Measurements from ENCODE around the gene VWC2.

Gene VWC2

DNA sequence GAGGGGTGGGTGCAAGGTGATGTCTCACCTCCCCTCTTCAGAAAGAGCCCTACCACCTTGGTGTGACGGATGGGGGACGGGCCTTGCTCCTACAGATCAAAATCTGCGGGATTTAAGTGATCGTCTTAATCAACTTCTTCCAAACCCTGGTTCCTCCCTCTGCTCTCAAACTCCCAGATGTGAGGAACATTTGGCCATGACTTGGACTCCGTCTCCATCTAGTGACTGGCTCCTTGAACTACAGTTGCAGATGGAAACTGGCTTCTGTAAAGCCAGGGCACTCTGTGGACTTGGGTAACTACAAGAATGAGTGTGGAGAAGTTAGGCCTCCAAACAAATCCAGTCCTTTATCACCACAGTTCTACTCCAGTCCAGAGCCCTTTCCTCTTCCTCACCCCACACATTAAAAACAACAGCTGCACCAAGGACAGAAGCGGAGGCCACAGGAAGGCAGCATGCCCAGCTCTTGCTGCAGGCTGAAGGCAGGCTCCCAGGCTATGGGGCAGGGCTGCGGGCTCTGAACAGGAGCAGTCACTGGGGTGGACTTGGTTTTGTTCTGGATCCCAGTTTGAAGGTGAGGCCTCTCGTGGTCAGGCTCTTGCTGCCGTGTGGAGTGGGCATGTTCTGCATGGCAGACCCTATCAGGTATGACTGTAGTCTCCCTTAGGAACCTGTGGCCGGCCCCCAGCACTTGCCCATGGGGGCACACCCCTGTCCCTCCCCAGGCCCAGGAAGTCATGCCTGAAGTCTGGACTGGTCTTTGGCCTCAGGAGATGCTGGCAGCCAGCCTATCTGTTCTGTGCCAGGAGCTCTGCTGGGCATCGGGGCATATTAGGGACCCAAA, 79.4 kb downstream of the VWC2 start:
- peak; percentile 14 for DNase-seq

DNA sequence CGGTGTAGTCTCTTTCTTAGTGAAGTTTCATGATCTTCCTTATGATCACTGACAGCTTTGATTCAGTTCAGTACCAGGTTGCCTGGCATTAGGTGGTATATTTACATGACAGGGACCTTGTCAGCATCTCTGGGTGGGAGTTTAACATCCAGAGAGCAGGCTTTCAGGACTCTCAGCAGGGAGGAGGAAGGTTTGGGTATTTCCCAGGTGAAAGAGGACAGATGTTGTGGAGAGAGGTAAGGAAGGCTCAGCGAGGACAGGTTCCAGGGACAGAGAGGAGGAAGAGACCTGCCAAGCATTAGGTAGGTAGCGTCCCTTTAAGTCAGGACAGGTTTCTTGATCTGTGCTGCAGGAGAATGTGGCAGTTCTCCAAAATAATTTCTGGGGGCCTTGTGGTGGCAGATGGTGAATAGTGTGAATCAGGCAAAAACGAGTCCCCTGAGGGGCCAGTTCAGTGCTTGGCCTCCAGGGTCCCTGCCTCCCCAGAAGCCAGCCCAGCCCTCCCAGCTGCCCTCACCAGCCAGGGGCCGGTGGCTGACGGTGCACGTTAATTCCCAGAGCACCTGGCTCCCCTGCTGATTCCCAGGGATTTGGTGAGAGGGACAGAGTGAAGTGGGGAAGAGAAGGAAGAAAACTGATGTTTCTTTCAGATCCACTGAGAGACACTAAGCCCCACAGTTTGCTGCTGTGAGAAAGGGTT, 82.0 kb downstream of the VWC2 start:
- DNase-seq, result peak; percentile 84

DNA sequence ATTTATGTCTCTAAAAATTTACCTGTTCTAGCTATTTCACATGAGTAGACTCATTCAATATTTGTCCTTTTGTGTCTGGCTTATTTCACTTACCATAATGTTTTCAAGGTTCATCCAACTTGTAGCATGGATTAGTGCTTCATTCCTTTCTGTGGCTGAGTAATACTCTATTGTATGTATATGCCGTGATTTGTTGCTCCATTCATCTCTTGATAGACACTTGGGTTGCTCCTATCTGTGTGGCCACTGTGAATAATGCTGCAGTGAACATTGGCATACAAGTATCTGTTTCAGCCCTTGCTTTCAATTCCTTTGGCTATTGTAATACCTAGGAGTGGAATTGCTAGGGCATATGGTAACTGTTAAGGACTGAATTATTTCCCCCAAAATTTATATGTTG, 86.9 kb downstream of the VWC2 start:
- no peak for DNase-seq

DNA sequence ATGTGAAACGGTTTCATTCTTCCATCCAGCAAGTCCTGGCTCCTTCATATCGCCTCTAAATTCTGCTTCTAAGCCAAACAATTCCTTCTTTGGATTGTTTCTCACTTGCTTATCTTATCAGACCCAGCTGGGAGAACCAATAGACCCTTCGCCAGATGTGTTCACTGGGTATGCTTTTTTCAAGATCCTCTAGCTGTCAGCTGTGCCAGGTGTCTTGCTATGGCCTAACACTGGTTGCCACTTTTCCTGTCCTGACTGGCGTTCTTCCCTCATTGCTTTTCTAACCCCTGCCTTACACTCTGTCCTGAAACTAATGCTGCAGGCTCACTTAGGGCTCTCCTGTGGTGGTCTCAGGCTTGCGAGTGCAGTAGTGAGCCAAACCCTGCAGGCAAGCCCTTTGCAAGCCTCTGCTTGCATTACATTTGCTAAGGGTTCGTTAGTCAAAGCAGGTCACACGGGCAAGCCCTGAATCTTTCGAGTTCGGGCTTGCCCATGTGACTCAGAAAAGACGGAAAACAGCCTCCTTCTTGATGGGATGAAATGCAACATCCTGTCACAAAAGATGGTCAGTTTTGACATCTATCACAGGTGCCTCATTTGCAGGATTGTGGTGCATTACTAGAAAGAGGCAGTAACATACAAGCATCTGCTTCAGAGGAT, 92.8 kb downstream of the VWC2 start:
- no peak for DNase-seq

DNA sequence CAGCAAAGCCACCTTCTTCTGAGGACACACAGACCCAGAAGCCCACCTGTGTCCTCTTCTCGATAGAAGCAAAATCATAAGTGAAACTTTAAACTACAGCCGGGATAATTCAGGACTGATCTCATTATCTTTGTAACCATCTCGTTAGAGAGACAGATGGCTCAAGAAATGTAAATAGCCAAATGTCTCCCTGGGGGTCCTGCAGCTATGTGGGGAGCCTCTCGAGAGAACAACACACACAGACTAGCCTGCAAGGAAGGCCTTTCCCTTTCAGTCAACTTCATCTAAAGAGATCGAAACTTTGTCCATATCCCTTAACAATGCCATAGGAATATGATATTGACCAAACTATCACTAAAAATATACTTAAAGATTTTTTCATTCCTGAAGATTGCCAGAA, 93.5 kb downstream of the VWC2 start:
- DNase-seq, result peak; percentile 60

DNA sequence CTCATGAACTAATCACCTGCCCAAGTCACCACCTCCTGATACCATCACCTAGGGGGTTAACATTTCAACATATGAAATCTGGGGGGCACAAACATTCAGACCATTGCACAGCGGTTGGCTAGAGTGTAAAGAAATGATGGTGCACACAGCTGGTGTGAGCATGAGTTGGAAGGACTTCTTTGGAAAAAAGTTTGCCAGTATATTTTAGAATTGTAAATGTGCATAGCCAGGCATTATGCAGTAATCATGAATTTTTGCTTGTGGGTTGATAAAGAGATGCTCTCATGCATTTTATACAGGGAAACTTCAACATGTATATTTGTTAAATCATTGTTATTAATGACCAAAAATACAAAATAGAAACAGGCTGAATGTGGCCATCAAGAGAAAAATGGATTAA, 100.0 kb downstream of the VWC2 start:
- DNase-seq, result no peak

DNA sequence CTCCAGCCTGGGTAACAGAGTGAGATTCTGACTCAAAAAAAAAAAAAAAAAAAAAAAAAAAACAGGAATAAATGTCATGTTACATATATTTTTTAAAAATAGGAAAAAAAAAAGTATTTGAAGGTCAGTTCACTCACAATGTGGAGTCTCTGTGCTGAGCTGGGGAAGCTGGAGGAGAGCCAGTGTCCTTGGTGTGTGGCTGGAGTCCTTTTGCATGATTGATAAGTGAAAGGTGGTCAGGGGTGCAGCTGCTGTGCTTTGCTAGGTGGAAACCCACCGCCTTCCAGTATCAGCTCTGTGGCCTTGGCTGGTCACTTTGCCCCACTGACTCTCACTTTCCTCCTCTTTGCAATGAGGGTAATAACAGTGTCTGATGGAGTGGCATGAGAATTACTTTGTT, 101.9 kb downstream of the VWC2 start:
- DNase-seq, result no peak

DNA sequence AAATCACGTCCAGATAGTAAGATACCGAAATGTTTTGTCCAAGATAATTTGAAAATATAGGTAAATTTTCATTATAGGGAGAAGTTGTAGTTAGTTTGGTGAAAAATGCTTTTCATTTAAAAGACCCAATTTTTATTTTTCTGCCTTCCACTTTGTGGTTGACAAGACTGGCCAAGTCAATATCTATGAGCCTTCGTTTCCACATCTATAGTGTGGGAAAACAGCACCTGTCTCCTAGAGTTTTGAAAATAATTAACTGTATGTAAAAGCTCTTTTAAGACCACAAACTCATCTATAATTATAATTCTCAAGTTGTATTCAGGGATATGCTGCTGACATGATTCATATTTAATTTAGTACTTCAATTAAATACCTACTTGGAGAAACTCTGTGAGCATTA, 102.8 kb downstream of the VWC2 start:
- no peak for DNase-seq

DNA sequence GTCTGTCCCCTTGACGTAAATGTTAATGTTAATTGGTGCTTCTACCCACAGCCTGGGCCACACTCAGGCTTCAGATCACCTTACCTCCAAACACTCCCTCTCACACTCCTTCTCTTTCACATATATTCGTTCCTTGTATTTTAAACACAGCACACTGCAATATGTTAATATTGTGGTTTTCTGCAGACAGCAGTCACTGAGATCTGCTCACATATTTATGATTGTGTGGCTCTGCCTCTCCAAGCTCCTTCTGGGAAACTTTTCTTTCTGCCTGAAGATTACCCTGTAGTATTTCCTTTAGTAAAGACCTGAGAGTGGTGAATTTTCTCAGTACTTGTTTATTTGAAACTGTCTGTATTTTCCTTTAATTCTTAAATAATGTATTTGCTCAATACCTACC, 104.7 kb downstream of the VWC2 start:
- DNase-seq, result no peak

DNA sequence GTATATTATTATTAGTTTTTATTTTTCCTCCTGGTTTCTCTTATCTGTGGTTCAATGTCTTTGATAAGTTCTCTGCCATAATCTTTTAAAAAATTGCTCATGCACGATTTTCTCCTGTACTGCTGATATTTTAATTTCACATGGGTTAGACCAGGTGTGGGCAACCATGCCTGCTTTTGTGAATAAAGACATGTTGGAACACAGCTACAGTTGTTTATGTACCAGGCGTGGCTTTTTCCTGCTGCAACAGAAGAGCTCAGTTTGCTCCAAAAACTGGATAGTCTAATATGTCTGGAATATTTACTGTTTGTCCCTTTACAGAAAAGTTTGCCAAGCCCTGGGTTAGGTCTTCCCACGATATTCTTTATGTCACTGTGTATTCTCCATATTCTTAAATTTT, 105.2 kb downstream of the VWC2 start:
- DNase-seq, result no peak

DNA sequence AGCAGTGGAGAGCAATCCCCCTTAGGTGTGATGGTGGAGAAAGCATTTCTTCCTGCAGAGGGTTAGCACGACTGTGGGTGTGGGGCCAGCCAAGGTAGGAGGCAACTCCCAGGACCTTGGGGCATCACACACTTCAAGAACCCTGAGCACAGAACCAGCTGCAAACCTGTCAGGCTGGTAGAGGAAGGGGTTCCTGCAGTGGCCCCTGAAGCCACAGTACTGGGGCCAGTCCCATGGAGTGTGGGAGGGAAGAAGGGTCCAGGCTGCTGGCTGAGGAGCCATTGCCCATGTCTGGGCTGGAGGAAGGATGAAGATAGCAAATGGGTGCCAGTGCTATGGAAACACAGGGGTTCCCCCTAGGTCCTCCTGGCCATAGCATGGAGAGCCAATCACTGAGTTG, 110.5 kb downstream of the VWC2 start:
- no peak for DNase-seq

DNA sequence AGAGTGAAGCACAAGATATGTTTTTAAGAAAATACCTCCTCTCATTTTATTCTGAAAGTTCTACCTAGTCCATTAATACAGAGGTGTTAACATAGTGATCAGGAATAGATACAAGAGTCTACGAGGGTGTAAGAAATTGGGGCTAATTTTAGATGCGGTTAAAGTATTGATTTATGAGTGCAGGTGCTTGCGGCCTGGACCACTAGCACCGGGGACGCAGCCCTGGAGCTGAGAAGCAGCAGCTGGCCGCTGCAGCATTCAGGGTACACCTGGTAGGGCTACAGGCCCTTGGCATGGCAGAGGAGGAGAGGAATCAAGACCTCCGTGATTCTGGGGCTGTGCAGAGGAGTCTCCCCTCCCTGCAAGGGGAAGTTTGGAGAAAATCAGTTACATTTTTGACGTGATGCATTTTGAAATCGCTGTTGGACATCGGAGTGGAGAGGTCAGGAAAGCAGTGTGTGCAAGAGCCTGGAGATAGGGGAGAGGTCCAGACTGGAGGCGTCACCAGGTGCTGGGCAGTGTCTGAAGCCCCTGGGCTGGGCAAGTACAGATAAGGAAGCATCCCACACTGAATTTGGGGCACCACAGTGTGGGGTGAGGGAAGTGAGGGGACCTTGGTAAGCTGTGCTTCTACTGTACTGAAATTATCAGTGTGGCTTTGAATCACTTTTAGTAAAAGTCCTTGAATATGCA, 112.3 kb downstream of the VWC2 start:
- no peak for DNase-seq

DNA sequence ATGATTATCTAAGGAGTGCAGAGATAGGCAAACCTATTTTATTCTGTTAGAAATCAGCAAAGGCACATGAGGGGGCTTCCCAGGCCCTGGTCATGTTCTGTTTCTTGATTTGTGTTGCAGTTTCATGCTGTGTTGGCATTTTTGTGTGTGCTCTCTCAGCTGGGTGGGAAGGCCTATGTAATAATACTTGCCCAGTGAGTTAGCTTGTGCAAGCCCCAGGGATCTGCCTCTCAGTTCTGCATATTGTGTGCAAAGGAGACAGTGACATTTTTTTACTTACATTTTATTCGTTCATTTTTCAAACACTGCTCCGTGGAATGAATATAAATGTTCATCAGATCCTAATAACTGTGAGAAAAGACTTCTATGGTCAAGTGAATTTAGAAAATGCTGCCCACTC, 119.0 kb downstream of the VWC2 start:
- DNase-seq, result no peak

DNA sequence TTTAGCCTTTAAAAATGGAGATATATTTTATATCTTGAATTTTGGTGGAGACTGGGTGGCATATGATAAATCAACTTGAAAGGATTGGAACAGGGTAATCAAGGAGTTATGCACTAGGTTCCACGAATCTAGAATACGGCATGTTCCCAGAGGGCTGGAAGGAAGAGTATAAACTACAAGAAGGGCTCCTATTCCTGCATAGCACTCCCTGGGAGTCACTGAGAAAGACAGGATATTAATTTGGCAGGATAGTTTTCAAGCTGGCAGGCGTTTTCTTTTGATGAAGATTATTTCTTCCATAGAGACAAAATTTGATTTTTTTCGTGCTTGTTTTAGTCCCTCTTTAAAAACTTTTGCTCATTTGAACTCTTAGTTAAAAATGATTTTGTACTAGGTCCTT, 119.7 kb downstream of the VWC2 start:
- DNase-seq, result no peak

DNA sequence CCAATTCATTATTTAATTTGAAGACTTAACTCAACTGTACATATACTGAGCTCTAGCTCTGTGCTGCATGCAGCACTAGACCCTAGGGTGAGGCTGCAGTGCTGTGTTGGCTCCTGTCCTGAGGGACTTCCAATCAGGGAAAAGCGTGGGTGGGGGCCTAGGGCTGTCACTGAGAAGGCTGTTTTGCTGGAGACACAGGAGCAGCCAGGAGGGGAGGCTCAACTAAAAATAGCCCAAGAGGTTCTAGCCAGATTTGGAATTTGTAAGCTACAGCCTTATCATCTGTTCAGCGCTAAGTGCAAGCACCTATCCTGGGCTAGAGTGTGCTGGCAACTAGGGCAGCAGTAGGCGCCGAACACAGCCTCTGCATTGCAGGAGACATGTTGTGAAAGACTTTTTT, 121.1 kb downstream of the VWC2 start:
- no peak for DNase-seq

DNA sequence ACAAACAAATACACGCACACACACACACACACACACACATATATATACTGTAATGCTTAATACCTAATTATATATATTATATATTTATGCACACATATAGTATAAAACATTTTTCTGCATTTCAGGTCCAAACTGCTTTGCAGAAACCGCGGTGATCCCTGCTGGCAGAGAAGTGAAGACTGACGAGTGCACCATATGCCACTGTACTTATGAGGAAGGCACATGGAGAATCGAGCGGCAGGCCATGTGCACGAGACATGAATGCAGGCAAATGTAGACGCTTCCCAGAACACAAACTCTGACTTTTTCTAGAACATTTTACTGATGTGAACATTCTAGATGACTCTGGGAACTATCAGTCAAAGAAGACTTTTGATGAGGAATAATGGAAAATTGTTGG, 138.5 kb downstream of the VWC2 start:
- no peak for DNase-seq

DNA sequence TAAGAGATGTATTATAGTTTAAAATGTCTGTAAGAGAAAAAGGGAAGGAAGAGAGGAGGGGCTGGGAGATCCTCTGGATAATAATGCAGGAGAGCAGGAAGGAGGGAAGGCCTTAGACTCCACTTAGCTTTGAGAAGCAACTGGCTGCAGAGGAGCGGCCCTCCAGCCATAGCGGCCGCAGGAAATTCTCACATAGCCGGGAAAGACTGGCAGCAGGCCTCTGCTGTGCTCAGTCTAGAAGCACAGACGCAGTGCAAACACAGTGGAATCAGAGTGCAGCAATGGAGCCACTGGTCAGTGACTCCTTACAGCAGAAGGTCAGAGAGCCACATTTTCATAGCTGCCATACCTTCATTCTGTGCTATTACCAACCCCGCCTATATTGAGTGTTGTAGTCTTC, 153.3 kb downstream of the VWC2 start:
- no peak for DNase-seq

DNA sequence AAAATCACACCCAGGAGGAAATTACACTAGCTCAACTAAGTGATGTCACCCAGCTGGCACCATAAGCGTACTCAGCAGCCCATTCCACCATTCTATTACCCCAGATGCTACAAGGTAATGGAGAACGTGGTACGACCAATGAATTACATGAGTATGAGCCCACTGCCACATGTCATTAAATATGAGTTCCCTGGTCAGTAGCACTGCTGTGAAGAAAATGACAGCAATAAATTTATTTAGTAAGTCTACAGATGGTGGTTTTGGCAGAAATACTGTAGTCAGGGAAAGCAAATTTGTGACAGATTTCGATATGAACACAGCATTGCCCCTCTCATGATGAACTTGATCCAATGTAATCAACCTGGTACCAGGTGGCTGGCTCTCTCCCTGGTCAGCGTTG, 154.2 kb downstream of the VWC2 start:
- no peak for DNase-seq

DNA sequence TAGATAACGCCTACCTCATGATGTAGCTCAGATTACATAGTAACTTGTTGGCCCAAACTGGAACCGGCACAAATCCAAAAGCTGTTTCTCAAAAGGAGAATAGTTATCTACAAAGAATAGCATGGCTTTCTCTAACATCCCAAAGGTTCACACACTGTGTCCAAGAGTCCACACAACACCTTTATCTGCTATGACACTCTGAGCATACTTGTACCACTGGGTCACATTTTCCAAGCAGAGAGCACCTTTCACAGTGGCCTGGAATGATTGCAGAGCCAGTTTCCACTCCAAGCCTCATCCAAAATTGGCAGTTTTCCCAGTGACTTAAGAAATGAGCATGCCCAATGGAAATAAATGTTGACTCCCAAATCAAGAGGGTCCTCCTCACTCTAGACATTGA, 155.3 kb downstream of the VWC2 start:
- no peak for DNase-seq

DNA sequence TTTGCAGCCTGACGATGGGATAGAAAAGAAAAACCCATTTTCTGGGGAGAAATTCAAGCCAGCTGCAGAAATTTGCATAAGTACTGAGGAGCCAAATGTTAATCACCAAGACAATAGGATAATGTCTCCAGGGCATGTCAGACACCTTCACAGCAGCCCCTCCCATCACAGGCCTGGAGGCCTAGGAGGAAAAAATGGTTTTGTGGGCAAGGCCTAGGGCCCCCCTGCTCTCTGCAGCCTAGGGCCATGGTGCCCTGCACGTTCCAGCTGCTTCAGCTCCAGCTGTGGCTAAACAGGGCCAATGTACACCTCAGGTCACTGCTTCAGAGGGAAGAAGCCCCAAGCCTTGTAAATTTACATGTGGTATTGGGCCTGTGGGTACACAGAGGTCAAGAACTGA, 158.2 kb downstream of the VWC2 start:
- DNase-seq, result no peak

DNA sequence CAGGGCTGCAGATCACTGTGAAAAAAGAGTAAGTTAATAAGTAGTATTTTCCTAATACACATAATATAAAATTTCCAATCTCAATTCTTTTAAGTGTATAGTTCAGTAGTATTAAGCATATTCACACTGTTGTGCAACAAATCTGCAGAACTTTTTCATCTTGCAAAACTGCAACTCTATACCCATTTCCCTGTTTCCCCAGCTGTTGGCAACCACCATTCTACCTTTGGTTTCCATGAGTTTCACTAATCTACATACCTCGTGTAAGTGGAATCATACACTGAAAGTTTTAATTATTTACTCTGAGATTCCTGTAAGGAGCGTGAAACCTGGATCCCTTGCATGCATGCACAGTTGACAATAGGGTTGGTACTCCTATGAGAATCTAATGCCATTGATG, 164.2 kb downstream of the VWC2 start:
- no peak for DNase-seq

Measured in NCI-H524 treated with DMSO at 0.1 percent for 48 hours (cell line).